ENCODE data around the gene PALM3.

GRCh38 chr19:14088634-14089411 lies 26.9 kb upstream of the PALM3 start:
- TF ChIP-seq REST (IDR thresholded peaks at IDR 0.05; ENCODE audit: insufficient read depth in 1 of 2, low read depth in 2 of 2, low read length in 2 of 2) = no peak
- TF ChIP-seq POLR2AphosphoS5 (IDR thresholded peaks at IDR 0.05; ENCODE audit: low read depth, low read length) = no peak
- TF ChIP-seq SIN3A (IDR thresholded peaks at IDR 0.05; ENCODE audit: borderline replicate concordance, insufficient read depth, low read length) = no peak
- TF ChIP-seq TAF1 (IDR thresholded peaks at IDR 0.05; ENCODE audit: borderline replicate concordance, insufficient read depth, low read length) = no peak
- no peak for TF ChIP-seq FOXP2 (optimal IDR thresholded peaks at IDR 0.05; ENCODE audit: borderline replicate concordance, extremely low read depth, extremely low read length, insufficient read depth)

All from PFSK-1 (cell line).